LoVo (cell line): ENCODE measurements around the gene RNU7-1.
"Not testable (repeated sequence)": the region's sequence is repeated elsewhere in the genome, so short reads cannot be mapped to it uniquely, and the experiment has no call there.

Source experiments
- DNase-seq: peaks from one replicate; pipeline ENCODE4 v3.0.0-alpha.2; 2016; ENCODE audit warnings: low spot score

The RNU7-1 gene

DNA sequence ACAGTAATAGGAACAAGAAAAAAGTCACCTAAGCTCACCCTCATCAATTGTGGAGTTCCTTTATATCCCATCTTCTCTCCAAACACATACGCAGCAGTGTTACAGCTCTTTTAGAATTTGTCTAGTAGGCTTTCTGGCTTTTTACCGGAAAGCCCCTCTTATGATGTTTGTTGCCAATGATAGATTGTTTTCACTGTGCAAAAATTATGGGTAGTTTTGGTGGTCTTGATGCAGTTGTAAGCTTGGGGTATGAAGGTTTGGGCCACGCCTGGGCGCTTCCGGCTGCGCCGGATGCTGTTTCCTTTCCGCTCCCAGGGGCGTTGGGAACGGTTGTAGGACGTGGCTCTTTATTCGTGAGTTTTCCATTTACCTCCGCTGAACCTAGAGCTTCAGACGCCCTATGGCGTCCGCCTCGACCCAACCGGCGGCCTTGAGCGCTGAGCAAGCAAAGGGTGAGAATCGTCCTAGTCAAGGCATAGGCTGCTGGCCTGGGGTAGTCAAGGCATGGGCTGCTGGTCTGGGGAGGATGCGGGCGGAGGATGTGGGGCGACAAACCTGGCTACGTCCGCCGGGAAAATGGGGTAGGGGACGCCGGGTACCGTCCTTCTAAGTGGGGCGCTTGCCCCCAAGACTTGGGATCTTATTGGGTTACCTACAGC lies at the start of gene RNU7-1, which contains the start of gene C12orf57:
TSS of gene RNU7-1 (plus strand) at position 95 of the 659 bp plus-strand sequence.
TSS of gene C12orf57 (plus strand) at position 301 of the 659 bp plus-strand sequence. CDS start at position 401, 100 bp downstream.
- DNase-seq = peak; percentile 88

DNA sequence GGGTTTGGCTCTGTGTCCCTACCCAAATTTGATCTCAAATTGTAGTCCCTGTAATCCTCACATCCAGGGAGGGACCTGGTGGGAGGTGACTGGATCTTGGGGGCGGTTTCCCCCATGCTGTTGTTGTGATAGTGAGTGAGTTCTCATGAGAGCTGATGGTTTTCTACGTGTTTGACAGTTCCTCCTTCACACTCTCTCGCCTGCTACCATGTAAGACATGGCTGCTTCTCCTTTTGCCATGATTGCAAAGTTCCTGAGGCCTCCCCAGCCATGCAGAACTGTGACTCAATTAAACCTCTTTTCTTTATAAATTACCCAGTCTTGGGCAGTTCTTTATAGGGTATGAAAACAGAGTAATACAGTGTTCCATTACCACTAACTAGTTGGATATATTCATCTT lies 49.3 kb upstream of the RNU7-1 start:
- DNase-seq = no peak

GRCh38 chr12:6896846-6897435 lies 46.7 kb upstream of the RNU7-1 start:
- DNase-seq = no peak

GRCh38 chr12:6899427-6899826 lies 44.2 kb upstream of the RNU7-1 start:
- DNase-seq = no peak

DNA sequence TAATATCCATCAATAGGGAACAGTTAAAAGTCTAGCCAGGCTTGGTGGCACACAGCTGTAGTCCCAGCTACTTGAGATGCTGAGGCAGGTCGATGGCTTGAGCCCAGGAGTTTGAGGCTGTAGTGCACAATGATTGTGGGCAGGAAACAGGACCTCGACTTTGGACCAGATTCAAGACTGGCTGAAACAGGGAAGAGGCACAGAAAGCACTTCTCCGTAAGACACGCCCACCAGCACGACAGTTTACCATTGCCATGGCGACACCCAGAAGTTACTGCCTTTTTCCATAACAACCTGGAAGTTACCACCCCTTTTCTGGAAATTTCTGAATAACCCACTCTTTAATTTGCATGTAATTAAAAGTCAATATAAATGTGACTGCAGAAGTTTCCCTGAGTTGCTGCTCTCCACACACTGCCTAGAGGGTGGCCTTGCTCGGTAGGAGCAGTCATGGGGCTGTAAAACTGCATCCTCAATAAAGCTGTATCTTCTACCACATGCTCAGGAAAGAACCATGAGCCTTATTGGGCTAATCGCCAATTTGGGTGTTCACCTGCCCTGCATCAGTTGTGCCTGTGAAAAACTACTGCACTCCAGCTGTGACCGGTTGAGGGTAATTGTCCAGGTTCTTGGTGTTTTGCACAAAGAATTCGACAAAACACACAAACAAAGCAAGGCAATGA lies 43.6 kb upstream of the RNU7-1 start:
- DNase-seq = peak; percentile 34

- DNase-seq = no peak
These were observed 41.2 kb upstream of the RNU7-1 start for GRCh38 chr12:6902448-6902847.

GRCh38 chr12:6903722-6904121 lies 39.9 kb upstream of the RNU7-1 start:
- DNase-seq = no peak

DNA sequence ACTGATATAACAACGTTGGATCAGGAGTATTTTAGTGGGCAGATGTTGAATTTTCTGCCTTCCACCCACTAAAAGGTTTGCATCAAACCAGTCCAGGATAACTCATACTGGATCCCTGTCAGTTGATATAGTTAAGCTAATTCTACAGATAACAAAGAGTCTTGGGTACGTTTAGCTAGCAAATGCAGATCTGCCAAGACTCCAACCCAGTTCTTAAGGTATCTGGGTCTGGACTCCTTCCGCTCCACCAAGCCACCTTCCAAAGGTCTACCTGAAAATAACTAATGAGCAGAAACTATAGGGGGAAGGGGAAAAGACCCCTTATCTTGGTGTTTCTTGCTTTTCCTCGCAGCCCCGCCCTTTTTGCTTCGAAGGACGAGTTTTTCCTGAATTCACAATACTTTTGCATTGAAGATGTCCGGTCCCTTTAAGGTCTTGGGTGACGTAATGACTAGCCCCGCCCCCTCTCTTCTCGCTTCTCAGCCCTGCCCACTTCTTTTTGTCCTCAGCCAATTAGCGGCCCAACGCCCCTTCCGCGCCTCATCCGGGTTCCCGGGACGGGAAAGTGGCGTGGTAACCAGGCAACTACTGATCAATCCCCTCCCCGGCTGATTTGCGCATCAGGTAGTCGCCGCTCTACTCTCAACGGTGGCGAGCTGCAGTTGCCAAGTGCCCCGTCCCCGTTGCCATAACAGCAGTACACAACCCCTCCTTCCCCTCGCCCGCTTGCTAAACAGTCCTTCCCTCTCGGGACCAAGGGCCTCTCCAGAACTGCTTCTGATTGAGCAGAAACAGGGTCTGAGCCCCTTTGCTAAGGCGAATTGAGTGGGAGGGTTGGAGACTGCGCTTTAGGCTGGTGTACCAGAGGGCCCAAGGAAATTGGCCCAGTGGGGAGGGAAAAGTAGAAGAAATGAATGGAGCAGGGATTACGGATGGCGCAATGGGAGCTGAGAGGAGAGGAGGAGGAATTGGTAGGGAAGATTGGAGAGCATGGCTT lies 39.0 kb upstream of the RNU7-1 start, which contains the start of gene LRRC23:
TSS of gene LRRC23 (plus strand) at position 543 of the 997 bp plus-strand sequence. CDS start 812 bp downstream, outside the sequence.
- peak; percentile 98 for DNase-seq

GRCh38 chr12:6905414-6906040 lies 38.1 kb upstream of the RNU7-1 start:
- DNase-seq = no peak

- DNase-seq = not testable (repeated sequence)
These were observed 35.5 kb upstream of the RNU7-1 start for GRCh38 chr12:6908141-6908540.

DNA sequence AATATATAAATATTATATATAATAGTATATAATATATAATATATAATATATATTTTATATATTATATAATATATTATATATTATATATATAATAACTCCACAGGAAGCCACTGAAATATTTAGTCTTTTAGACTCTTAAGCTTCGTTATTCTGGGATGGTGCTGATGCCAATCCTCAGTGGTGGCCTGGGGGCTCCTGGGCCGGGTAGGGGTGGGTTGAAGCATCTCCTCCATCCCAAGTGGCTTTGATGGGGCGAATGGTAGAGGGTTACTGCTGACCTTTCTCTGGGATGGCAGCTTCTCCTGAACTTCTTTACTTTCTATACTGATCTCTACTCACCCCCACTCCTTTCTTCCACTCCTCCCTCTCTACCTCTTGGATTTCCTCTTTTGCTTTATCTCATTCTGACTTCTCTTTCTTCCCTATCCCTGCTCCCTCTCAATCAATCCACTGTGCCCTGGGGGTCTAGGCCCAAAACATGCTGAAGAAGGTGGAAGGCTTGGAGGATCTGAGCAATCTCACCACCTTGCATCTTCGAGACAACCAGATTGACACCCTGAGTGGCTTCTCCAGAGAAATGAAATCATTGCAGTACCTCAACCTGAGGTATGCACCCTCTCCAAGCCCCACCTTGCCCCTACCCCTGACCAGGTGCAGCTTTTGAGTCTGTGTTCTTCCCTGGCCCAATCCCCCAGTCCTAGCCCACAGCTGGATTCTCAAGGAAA lies 34.0 kb upstream of the RNU7-1 start:
- no peak for DNase-seq

DNA sequence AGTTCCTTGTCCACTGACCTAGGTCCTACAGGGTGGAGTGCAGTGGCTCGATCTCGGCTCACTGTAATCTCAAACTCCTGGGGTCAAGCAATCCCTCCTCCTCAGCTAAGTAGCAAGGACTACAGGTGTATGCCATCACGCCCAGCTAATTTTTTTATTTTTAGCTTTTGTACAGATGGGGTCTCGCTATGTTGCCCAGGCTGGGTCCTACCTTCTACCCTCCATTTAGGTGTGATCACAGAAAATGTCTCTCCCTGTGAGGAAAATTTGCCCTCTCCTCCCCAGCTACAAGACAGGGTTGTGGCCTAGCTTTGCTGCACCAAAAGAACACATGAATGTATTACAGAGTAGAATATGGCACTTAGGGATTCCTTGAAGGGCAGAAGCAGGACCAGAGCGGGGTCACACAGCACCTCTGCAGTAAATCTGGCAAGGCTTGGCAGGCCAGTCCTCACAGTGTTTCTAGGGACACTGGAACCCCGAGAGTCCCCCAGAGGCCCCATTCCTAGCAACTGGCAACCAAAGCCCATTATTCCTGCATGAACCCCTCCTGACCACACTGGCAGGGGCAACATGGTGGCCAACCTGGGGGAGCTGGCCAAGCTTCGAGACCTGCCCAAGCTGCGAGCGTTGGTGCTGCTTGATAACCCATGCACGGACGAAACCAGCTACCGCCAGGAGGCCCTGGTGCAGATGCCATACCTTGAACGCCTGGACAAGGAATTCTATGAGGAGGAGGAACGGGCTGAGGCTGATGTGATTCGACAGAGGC lies 31.3 kb upstream of the RNU7-1 start:
- DNase-seq = no peak

GRCh38 chr12:6914246-6914946 lies 29.2 kb upstream of the RNU7-1 start, which contains the start of gene ENO2:
ENO2 (plus strand) TSS chr12:6914580; CDS start chr12:6915833, 1,253 bp downstream.
- peak; percentile 78 for DNase-seq

DNA sequence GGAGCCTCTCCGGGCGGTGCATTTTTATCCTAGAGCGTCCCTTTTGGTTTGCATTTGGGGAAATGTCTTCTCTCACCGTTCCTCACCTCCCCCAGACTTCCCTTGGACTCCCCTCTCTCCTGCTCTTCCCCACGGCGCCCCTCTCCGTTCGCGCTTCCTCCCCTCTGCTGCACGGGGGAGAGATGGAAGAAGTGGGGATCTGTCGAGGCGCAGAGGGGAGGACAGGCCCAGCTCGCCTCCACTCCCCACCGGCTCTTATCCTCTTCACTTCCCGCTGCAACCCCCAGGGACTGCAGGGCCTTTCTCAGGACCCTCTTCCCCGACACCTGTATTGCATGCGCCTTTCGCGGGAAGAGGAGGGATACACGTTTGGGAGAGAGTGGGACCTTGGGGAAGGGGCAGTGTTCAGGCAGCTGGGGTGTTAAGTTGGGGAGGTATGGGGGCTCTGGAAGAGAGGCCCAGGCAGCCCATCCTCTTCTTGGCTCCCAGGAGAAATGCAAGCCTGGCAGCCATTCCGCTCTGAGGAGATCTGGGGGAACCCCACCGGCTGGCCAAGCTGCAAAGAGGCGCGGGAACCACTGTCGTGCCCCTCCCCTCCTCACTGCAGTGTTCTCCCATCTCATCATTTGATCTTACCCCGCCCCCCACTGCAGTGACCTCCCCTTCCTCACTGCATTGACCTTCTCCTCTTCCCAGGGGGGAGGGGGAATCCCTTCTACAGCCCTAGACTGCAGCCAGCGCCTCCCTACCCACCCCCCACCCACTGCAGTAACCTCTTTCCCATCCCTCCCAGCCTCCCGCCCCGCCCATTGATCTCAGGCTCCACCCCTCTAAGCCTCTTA lies 28.4 kb upstream of the RNU7-1 start:
- DNase-seq = no peak

- DNase-seq = no peak
These were observed 27.8 kb upstream of the RNU7-1 start for GRCh38 chr12:6915789-6916285.

DNA sequence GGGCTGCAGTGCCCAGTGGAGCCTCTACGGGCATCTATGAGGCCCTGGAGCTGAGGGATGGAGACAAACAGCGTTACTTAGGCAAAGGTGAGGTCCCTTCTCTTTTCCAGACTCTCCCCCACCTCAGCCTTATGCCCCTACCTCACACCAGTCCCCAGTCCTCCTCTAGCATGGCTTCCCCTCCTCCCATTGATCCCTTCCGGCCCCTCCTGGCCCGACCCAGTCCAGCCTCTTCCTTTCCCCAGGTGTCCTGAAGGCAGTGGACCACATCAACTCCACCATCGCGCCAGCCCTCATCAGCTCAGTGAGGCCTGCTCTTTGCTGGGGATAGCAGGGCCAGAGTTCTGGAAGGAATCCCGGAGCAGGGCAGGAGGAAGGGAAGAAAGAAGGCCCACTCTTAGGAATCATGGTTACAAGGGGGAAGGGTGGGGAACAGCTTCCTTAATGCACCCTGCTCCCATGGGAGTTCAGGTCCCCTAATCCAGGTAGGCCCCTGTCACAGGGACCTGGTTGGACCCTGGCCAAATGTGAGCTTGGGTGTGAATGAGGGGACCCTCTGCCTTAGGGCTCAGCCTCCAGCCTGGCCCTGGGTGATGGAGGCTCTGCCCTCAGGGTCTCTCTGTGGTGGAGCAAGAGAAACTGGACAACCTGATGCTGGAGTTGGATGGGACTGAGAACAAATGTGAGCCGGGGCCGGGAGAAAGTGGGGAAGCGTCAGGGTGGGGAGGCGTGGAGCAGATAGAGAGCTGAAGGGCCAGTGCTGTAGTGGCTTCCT lies 27.0 kb upstream of the RNU7-1 start:
- DNase-seq = no peak
